Adrenal gland (tissue), 12 donors: ENCODE results near the gene EHMT1. TPM values are rescaled to one million over a fixed set of nuclear protein-coding genes. Genes with fewer than 3 reads are reported as not detected.
A peak's percentile ranks its signal among the peaks of the same experiment; 100 is the strongest.

ENCODE experiments used
- DNase-seq, 7 donors: peaks; one replicate each; pipeline ENCODE4 v3.0.0-alpha.2; 2019 to 2020
- H3K27ac ChIP-seq, 5 donors: fragments of 200-600 bp; sonication (generic) in 4 of 5; 1 replicate in 3 of 5; 2 replicates in 2 of 5; pipeline versions ENCODE4 v1.5.1 to v1.8.0; 2016 to 2020; ENCODE audit warnings: mild to moderate bottlenecking in 1 of 5
- H3K27me3 ChIP-seq: fragments of 200-600 bp; 2 replicates; pipeline ENCODE4 v1.8.0; 2021
- H3K36me3 ChIP-seq, 2 donors: fragments of 200-600 bp; replicated peaks in 1 of 2; 1 replicate in 1 of 2; 2 replicates in 1 of 2; pipeline versions ENCODE4 v1.5.1 to v1.8.0; 2018 to 2022
- H3K4me1 ChIP-seq, 2 donors: fragments of 200-600 bp; replicated peaks in 1 of 2; 1 replicate in 1 of 2; 2 replicates in 1 of 2; pipeline versions ENCODE4 v1.5.1 to v1.8.0; 2018 to 2021
- H3K4me3 ChIP-seq, 4 donors: fragments of 200-600 bp; sonication (generic) in 3 of 4; one replicate each; pipeline ENCODE4 v1.5.1; 2016 to 2018
- H3K9me3 ChIP-seq, 3 donors: fragments of 200-600 bp; sonication (generic) in 1 of 3; replicated peaks in 1 of 3; 1 replicate in 2 of 3; 2 replicates in 1 of 3; pipeline versions ENCODE4 v1.5.1 to v1.8.0; 2016 to 2021
- POLR2A ChIP-seq, 2 donors: fragments of 450-650 bp; IDR thresholded peaks; one replicate each; pipeline ENCODE4 v1.6.1; 2017; ENCODE audit warnings: antibody characterized with exemption in 2 of 2, mild to moderate bottlenecking in 2 of 2, moderate library complexity in 1 of 2
- WGBS, 4 donors: extraction: QIAGEN DNeasy Blood & Tissue Kit in 2 of 4; methylation state at CpG; one replicate each; pipeline versions ENCODE4 v1.1.5 to v1.1.7; 2013 to 2017; 5-methylcytosine and 5-hydroxymethylcytosine counted together
- intact Hi-C, 2 donors: fragments of 100-400 bp; cut with DNase I; formaldehyde crosslinking; loops; one replicate each; pipeline versions ENCODE4 v1.14.1 to v1.15.0; 2022 to 2023
- polyA plus RNA-seq, 3 donors: library from polyadenylated mRNA; stranded (reverse); fragments of 200-250 nt in 2 of 3; fragments of 350-450 nt in 1 of 3; fragmentation: Illumina TruSeq in 1 of 3; extraction: RNeasy Lipid Tissue Mini Kit (QIAGEN cat#74804) in 1 of 3; gene quantifications; one replicate each; pipeline ENCODE4 v1.2.3, GENCODE V29; 2013 to 2014
- total RNA-seq, 9 donors: library from RNA; depleted of rRNA in 4 of 9; stranded (reverse); fragments of >200 nt in 4 of 9; fragments of 120-200 nt in 1 of 9; fragmentation: NEBNext Ultra II Directional in 1 of 9; extraction: Animal tissue kit (Norgen Biotek cat#: 25700) in 1 of 9; gene quantifications; one replicate each; pipeline versions ENCODE4 v1.1.0 to v1.2.4, GENCODE V29; 2013 to 2023
- TF ChIP-seq, protein P1 (sequence below), 6 experiments: fragments of 450-650 bp in 4 of 6; fragments of 200-600 bp in 2 of 6; sonication (generic) in 1 of 6; IDR thresholded peaks; 1 replicate in 5 of 6; 2 replicates in 1 of 6; pipeline versions ENCODE4 v1.5.1 to v1.8.0; 2016 to 2021; ENCODE audit warnings: antibody characterized with exemption in 6 of 6, mild to moderate bottlenecking in 2 of 6, moderate library complexity in 1 of 6
- donor health status: healthy with polysubstance abuse.
- donor health status: Bipolar disorder and iron deficiency.
- donor health status: DM: yes; HTN: yes; CAD: no.
- donor health status: DM: no; HTN: no; CAD: no.
- donor health status: DM: no; HTN: no; CAD: no.
- donor health status: DM: yes; HTN: yes; CAD: no.

The EHMT1 gene
- total and polyA plus RNA-seq, 12 donors = 42.0 to 171 (median 71.0) TPM

GRCh38 chr9:137679249-137679648 lies 60.4 kb downstream of the EHMT1 start:
- Histone ChIP-seq H3K4me1 (peaks cover 1 to 37% of the 10 kb centered on the region in 2 donors), H3K27me3 (no peaks in the 10 kb centered on the region), H3K27ac (no peak overlapping the region), H3K4me3 (no peak overlapping the region), H3K9me3 (no peaks in the 10 kb centered on the region), H3K36me3 (no peaks in the 10 kb centered on the region)
- intact Hi-C loops = loop anchor here in 1 of 2 donors (10.0 kb wide), 1 partner anchor 86 kb away; no protein-coding TSS in a partner anchor
- TF ChIP-seq POLR2A (IDR thresholded peaks at IDR 0.05) = no peak
- TF ChIP-seq, protein P1, sequence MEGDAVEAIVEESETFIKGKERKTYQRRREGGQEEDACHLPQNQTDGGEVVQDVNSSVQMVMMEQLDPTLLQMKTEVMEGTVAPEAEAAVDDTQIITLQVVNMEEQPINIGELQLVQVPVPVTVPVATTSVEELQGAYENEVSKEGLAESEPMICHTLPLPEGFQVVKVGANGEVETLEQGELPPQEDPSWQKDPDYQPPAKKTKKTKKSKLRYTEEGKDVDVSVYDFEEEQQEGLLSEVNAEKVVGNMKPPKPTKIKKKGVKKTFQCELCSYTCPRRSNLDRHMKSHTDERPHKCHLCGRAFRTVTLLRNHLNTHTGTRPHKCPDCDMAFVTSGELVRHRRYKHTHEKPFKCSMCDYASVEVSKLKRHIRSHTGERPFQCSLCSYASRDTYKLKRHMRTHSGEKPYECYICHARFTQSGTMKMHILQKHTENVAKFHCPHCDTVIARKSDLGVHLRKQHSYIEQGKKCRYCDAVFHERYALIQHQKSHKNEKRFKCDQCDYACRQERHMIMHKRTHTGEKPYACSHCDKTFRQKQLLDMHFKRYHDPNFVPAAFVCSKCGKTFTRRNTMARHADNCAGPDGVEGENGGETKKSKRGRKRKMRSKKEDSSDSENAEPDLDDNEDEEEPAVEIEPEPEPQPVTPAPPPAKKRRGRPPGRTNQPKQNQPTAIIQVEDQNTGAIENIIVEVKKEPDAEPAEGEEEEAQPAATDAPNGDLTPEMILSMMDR (IDR thresholded peaks at IDR 0.05) = no peak
- 70 to 78% (median 74%) methylated on average over 6 of the region's 6 CpGs for WGBS, 4 donors
- peak in 1 of 7 donors; percentile 33 for DNase-seq

GRCh38 chr9:137679695-137680305 lies 61.0 kb downstream of the EHMT1 start:
- Histone ChIP-seq H3K4me1 (peaks cover 0 to 31% of the 10 kb centered on the region in 2 donors), H3K9me3 (no peaks in the 10 kb centered on the region), H3K4me3 (no peak overlapping the region), H3K27me3 (no peaks in the 10 kb centered on the region), H3K36me3 (no peaks in the 10 kb centered on the region), H3K27ac (peak overlapping the region in 2 of 5 donors; percentile 9 to 21)
- WGBS, 4 donors = 75 to 83% (median 81%) methylated on average over 4 to 7 of the region's 7 CpGs
- peak in 1 of 7 donors; percentile 4 for DNase-seq
- TF ChIP-seq, protein P1 (IDR thresholded peaks at IDR 0.05) = no peak
- TF ChIP-seq POLR2A (IDR thresholded peaks at IDR 0.05) = no peak
- intact Hi-C loops = loop anchor here in 1 of 2 donors (10.0 kb wide), 1 partner anchor 85 kb away; no protein-coding TSS in a partner anchor

DNA sequence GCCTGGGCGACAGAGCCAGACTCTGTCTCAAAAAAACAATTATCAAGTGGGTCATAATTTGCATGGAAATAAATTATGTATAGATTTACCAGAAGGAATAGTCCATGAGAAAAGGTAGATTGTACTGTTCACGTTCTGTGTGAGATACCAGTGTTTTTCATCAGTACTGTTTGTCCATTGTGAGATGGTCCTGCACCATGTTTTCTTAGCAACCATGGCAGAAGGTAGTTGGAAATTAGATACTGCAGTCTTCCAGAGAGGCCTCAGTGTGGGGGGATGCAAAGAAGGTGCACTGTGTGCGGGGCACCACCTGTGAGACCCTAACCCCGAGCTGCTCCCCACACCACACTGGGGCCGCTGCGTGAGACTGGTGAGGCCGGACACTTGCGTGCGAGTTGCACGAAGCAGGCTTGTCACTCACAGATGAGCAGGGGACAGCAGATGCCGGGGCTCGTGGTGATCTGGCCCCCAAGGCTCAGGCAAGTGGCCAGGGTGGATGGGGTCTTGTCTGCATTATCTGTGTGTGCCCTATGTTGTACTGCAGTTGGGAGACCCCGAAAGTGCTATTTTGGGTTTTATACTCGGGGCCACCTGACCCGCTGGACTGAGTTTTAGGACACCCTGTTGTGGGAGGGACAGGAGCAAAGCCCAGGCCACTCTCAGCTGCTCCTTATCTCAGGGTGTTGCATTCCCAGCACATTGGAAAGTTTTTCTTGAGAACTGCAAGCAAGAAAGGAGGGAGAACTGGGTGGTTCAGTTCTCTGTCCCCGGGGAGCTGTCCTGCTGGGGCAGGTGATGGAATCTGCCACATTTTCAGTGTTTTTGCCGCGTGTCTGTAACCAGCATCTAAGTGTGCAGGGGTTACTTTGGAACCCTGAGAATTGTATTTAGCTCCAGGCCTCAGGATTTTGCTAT lies 61.9 kb downstream of the EHMT1 start:
- Histone ChIP-seq H3K27me3 (no peaks in the 10 kb centered on the region), H3K9me3 (no peaks in the 10 kb centered on the region), H3K36me3 (no peaks in the 10 kb centered on the region), H3K4me1 (peaks cover 0 to 26% of the 10 kb centered on the region in 2 donors), H3K4me3 (no peak overlapping the region), H3K27ac (peak overlapping the region in 1 of 5 donors; percentile 13)
- DNase-seq = peak in 1 of 7 donors; percentile 39
- TF ChIP-seq, protein P1 (IDR thresholded peaks at IDR 0.05) = no peak
- no peak for TF ChIP-seq POLR2A (IDR thresholded peaks at IDR 0.05)
- intact Hi-C loops = no loop called here
- WGBS, 4 donors = 82 to 94% (median 87%) methylated on average over 16 to 18 of the region's 18 CpGs

DNA sequence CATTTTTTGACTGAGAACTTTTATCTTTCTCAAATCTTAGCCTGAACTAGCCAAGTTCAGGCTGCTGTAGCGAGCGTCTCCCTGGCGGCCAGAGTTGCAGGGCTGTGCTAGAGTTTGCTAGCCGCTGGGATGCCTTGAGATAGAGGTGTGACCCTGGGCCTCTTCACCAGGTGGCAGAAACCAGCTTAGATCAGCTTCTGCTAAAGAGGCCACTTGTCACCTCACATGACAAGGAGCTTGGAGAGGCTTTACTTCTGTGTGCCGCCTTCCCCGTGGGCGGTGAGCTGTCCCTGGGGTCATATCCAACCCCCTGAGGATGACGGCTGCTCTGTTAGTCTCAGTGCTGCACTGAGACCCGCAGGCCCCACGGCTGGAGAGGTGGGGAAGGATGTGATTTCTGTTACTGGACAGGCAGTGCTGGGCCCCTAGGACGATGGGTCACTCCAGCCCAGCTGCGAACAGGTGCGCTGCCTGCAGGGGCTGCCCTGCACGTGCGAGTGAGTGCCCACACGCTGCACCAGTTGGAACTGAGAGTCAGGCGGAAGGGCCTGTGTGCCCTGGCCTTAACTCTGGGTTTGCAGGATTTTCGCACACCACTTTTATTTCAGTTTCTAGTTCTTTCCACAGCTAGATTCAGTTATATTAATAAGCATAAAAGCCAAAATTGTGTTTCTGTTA lies 63.8 kb downstream of the EHMT1 start:
- Histone ChIP-seq H3K4me1 (peaks cover 0 to 26% of the 10 kb centered on the region in 2 donors), H3K36me3 (no peaks in the 10 kb centered on the region), H3K27me3 (no peaks in the 10 kb centered on the region), H3K9me3 (no peaks in the 10 kb centered on the region), H3K4me3 (no peak overlapping the region), H3K27ac (no peak overlapping the region)
- intact Hi-C loops = no loop called here
- no peak for TF ChIP-seq POLR2A (IDR thresholded peaks at IDR 0.05)
- TF ChIP-seq, protein P1 (IDR thresholded peaks at IDR 0.05) = no peak
- peak in 1 of 7 donors; percentile 49 for DNase-seq
- 79 to 83% (median 79%) methylated on average over 15 to 18 of the region's 18 CpGs for WGBS, 4 donors
